GM18508 (cell line): ENCODE results near the gene IKZF4.
"Not testable (repeated sequence)": the region's sequence is repeated elsewhere in the genome, so short reads cannot be mapped to it uniquely, and the experiment has no call there.

Experiments used
- ATAC-seq: cut with Tn5 transposase; IDR thresholded peaks from one replicate; pipeline ENCODE4 v1.9.1; 2021; ENCODE audit warnings: moderate number of reproducible peaks; ENCODE audit not compliant: insufficient read depth, unreplicated experiment

The IKZF4 gene

GRCh38 chr12:56020423-56021184 is at the start of gene IKZF4:
Gene IKZF4 (plus strand): TSS chr12:56021043. CDS start chr12:56021494, 451 bp downstream.
- no peak for ATAC-seq

- ATAC-seq: no peak
Measured at GRCh38 chr12:55972042-55972441, 48.8 kb upstream of the IKZF4 start.

- no peak for ATAC-seq
Measured at GRCh38 chr12:55972456-55972855, 48.4 kb upstream of the IKZF4 start.

GRCh38 chr12:55972911-55973598 is 47.8 kb upstream of the IKZF4 start:
- ATAC-seq: no peak

- peak; percentile 85 for ATAC-seq
Measured at GRCh38 chr12:55973599-55974307, 47.1 kb upstream of the IKZF4 start, which contains the start of gene RAB5B. Gene RAB5B (plus strand): TSS chr12:55974078. CDS start chr12:55986961, 12,883 bp downstream.

GRCh38 chr12:55974308-55974730 is 46.5 kb upstream of the IKZF4 start:
- no peak for ATAC-seq

- no peak for ATAC-seq
Measured at GRCh38 chr12:55978393-55978792, 42.5 kb upstream of the IKZF4 start.

GRCh38 chr12:55979069-55979468 is 41.8 kb upstream of the IKZF4 start:
- ATAC-seq: no peak

- not testable (repeated sequence) for ATAC-seq
Measured at GRCh38 chr12:55981882-55982281, 39.0 kb upstream of the IKZF4 start.

GRCh38 chr12:55982319-55982936 is 38.4 kb upstream of the IKZF4 start:
- ATAC-seq: peak; percentile 59

GRCh38 chr12:55983232-55983842 is 37.5 kb upstream of the IKZF4 start:
- no peak for ATAC-seq

- ATAC-seq: no peak
Measured at GRCh38 chr12:55984861-55985260, 36.0 kb upstream of the IKZF4 start.

GRCh38 chr12:55985341-55985740 is 35.5 kb upstream of the IKZF4 start:
- ATAC-seq: no peak

- not testable (repeated sequence) for ATAC-seq
Measured at GRCh38 chr12:55985976-55986375, 34.9 kb upstream of the IKZF4 start.

- no peak for ATAC-seq
Measured at GRCh38 chr12:55991110-55991509, 29.7 kb upstream of the IKZF4 start.

GRCh38 chr12:55993230-55993853 is 27.5 kb upstream of the IKZF4 start:
- no peak for ATAC-seq

GRCh38 chr12:55995366-55995765 is 25.5 kb upstream of the IKZF4 start:
- no peak for ATAC-seq

- no peak for ATAC-seq
Measured at GRCh38 chr12:55996201-55996714, 24.6 kb upstream of the IKZF4 start.

- peak; percentile 94 for ATAC-seq
Measured at GRCh38 chr12:55996715-55997534, 23.9 kb upstream of the IKZF4 start, which contains the start of gene SUOX. Gene SUOX (plus strand): TSS chr12:55997276. CDS start chr12:56002222, 4,946 bp downstream.
